Measurements from ENCODE around the gene MAPK11.

Gene MAPK11

GRCh38 chr22:50220603-50221409 is 49.4 kb downstream of the MAPK11 start:
- peak; percentile 45 for DNase-seq

GRCh38 chr22:50219800-50220602 is 50.2 kb downstream of the MAPK11 start:
- peak; percentile 35 for DNase-seq

DNA sequence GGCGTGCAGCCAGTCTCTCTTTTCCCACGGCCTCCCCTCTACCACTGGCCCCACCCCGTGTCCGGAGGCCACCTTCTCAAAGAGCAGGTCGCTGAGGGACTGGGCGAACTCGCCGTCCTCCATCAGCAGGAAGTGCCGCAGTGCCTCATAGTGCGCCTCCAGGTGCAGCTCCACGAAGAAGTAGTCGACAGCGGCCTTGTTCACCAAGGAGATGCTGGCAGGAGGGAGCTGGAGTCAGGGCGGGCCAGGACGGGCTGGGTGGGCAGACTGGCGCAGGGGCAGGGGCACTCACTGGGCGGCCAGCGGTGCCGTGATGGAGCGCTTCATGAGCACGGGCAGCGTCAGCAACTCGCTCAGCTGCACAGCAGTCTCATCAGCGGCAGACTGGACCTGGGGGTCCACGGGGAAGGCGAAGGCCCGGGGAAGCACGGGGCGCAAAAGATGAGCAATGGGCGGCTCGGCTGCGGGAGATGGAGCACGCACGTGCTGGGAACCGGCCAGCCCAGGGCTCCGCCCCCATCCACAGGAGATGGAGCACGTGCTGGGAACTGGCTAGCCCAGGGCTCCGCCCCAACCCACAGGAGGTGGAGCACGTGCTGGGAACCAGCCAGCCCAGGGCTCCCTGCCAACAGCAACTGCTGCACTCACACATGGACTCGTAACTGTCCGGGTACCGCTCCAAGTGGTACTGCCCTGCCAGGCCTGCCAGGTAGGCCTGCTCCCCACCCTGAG is 51.0 kb downstream of the MAPK11 start:
- DNase-seq, result peak; percentile 72

DNA sequence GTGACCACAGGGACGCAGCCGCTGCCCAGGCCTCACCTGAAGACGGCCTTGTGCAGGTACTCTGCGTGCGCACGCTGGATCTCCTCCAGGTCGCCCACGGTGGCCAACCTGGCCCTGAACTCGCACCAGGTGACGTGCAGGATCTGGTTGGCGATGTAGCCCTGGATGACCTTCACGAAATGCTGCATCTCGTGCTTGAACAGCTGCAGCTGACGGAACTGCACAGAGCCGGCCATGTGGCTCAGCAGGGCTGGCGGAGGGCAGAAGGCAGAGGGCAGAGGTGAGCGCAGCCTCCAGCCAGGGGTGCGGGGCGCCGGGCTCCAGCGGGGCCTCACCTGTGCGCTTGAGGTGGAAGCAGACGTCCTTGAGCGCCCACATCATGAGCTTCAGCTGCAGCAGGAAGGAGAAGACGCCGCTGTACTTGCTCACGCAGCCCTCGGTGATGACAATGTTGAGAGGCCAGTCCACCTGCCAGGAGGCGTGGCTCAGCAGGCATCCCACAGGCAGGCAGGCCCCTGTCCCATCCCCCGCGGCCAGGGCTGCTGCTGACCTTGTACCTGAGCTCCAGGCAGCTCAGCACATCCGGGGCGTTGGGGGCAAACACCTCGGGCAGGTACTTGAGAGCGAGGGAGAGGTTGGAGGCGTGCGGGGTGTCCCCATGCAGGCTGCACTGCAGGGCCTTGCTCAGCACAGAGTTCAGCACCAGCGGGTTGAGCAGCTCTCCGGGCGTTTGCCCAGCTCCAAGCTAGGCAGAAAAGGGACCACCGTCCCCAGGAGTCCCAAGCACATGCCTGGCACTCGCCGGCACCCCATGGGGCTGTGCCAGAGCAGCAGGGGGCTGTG is 51.8 kb downstream of the MAPK11 start:
- no peak for DNase-seq

DNA sequence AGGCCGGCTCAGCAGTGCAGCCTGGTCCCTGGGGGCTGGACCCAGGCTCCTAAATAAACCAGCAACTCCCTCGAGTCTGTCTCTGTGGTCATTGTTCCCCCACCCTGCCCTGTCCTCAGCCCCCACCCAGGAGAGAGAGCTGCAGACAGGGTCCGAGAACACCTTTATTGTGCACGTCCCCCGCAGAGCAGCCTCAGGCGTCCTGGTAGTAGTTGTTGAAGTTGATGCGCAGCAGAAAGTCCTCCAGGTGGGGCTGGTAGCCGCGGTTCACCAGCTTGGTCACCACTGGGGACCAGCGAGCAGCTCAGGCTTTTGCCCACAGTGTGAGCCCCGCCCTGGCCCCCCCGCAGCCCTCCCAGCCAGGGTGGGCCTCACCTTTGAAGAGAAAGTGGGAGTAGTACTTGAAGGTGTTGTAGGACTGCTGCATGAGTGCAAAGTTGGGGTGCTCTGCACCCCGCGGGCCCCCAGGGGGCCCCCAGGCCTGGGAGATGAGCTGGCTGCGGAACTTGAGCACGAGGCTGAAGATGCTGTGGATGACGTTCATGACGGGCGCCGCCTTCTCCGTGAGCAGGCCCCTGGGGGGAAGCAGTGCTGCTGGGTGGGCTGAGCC is 52.5 kb downstream of the MAPK11 start:
- DNase-seq, result no peak

DNA sequence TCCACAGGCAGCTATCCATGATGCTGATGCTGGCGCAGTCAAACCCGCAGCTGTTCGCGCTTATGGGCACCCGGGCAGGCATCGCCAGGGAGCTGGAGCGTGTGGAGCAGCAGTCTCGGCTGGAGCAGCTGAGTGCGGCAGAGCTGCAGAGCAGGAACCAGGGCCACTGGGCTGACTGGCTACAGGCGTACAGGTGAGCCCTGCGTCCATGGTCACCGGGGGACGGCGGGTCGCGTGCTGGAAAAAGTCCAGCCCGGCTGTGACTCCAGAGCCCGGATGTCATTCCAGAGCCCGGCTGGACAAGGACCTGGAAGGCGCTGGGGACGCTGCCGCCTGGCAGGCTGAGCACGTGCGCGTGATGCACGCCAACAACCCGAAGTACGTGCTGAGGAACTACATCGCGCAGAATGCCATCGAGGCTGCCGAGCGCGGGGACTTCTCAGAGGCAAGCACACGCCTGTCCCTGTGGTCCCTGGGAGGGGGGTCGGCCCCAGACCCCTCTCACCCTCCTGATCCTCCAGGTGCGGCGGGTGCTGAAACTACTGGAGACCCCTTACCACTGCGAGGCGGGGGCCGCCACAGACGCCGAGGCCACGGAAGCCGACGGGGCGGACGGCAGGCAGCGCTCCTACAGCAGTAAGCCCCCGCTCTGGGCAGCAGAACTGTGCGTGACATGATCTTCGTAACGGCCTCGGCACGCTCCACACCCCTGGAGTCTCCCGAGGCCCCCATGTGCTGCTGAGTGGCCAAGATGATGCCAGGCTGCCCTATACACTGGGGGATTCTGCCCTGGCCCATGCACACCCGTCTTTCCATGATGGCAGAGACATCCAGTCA is 53.3 kb downstream of the MAPK11 start:
- no peak for DNase-seq

- DNase-seq, result no peak
These were observed 54.0 kb downstream of the MAPK11 start for GRCh38 chr22:50216055-50216683.

DNA sequence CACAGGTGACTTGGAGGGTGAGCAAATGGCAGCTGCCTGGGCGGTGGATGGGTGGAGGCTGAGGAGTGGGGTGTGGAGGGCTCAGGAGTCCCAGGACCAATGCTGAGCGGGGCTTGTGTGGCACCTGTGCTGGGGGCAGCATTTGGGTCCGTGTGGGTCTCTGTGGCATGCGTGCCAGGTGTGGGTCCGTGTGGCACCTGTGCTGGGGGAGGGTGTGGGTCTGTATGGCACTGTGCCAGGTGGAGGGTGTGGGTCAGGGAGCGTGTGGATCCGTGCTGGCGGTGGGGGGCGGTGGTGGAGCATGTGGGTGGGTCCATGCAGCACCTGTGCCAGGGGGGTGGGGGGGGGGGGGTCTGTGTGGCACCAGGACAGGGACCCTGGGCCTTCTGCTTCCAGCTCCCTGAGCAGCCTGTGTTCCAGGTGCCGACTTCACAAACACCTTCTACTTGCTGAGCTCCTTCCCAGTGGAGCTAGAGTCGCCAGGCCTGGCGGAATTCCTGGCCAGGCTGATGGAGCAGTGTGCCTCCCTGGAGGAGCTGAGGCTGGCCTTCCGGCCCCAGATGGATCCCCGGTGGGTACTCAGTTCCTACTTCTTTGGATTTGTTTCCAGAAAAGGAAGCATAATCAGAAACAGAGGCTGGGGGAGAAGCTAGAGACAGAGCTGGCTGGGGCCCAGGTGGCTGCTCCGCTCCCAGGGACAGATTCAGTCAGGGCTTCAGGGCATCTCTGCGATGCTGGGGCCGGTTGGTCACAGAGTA is 54.7 kb downstream of the MAPK11 start:
- DNase-seq, result no peak

All from islet precursor cell (in vitro differentiated cells).